GM18505 (cell line): ENCODE data around the gene FFAR1.

ENCODE experiments used
- ATAC-seq: cut with Tn5 transposase; IDR thresholded peaks from one replicate; pipeline ENCODE4 v1.9.1; 2021; ENCODE audit not compliant: unreplicated experiment
- POLR2A ChIP-seq: IDR thresholded peaks from 4 replicates; pipeline ENCODE4 v1.6.1; 2011; ENCODE audit warnings: borderline replicate concordance; ENCODE audit not compliant: insufficient read depth, insufficient read length; ENCODE audit errors: extremely low read depth

The FFAR1 gene

GRCh38 chr19:35341565-35342225, 6.0 kb upstream of the FFAR1 start:
- TF ChIP-seq POLR2A = peak; percentile 27
- no peak for ATAC-seq

- no peak for ATAC-seq
- TF ChIP-seq POLR2A = no peak
Measured at GRCh38 chr19:35342430-35342829, 5.3 kb upstream of the FFAR1 start.

GRCh38 chr19:35344511-35345031, 3.1 kb upstream of the FFAR1 start:
- peak; percentile 38 for TF ChIP-seq POLR2A
- no peak for ATAC-seq

GRCh38 chr19:35345671-35346111, 2.0 kb upstream of the FFAR1 start:
- ATAC-seq = no peak
- no peak for TF ChIP-seq POLR2A

GRCh38 chr19:35346193-35347052, 1.3 kb upstream of the FFAR1 start:
- TF ChIP-seq POLR2A = peak; percentile 64
- no peak for ATAC-seq

- TF ChIP-seq POLR2A = no peak
Measured at GRCh38 chr19:35347930-35348298, 212 bp downstream of the FFAR1 start.

GRCh38 chr19:35348911-35349611, 1.4 kb downstream of the FFAR1 start:
- ATAC-seq = no peak
- TF ChIP-seq POLR2A = peak; percentile 44

More at GRCh38 chr19:35347930-35348298, 212 bp downstream of the FFAR1 start:
- ATAC-seq = no peak

- TF ChIP-seq POLR2A = peak; percentile 63
- no peak for ATAC-seq
Measured at GRCh38 chr19:35349614-35350521, 2.2 kb downstream of the FFAR1 start.

GRCh38 chr19:35350591-35350990, 2.9 kb downstream of the FFAR1 start:
- no peak for ATAC-seq
- no peak for TF ChIP-seq POLR2A

- TF ChIP-seq POLR2A = no peak
- ATAC-seq = no peak
Measured at GRCh38 chr19:35351411-35352176, 3.9 kb downstream of the FFAR1 start.

GRCh38 chr19:35352177-35352447, 4.4 kb downstream of the FFAR1 start:
- no peak for ATAC-seq
- TF ChIP-seq POLR2A = no peak
